ENCODE measurements around the gene SDHB.

- TF ChIP-seq CTCF (IDR thresholded peaks at IDR 0.05), result no peak
- TF ChIP-seq POLR2A (IDR thresholded peaks at IDR 0.05), result no peak
Observed at GRCh38 chr1:16975211-16975610, 78.6 kb downstream of the SDHB start.

Measured in right lobe of liver (tissue), 4 donors.